CD4-positive, alpha-beta T cell treated with Interleukin-12 subunit alpha and Interleukin-12 subunit beta, for 1 hour (primary cell): ENCODE results near the gene SNAI3.
A peak's percentile ranks its signal among the peaks of the same experiment; 100 is the strongest.

Source experiments
- DNase-seq: peaks from one replicate; pipeline ENCODE4 v3.0.0-alpha.2; 2020

Gene SNAI3

DNA sequence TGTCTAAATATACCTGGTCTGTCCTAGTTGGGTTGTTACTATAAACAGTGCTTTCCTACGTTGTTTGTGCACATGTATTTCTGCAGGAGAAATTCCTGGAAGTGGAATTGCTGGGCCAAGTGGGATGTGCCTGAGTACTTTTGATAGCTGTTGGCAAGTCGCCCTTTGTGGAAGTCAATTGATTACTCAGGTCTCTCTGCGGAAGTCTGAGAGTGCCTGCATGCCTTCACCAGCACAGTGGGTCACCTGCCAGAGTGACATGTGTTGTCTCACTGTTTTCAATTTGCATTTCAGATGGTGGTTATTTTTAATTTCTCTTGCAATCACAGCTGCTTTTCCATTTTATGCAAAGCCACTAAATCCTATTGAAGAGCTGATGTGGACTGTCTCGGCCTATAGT is 21.2 kb downstream of the SNAI3 start:
- no peak for DNase-seq

DNA sequence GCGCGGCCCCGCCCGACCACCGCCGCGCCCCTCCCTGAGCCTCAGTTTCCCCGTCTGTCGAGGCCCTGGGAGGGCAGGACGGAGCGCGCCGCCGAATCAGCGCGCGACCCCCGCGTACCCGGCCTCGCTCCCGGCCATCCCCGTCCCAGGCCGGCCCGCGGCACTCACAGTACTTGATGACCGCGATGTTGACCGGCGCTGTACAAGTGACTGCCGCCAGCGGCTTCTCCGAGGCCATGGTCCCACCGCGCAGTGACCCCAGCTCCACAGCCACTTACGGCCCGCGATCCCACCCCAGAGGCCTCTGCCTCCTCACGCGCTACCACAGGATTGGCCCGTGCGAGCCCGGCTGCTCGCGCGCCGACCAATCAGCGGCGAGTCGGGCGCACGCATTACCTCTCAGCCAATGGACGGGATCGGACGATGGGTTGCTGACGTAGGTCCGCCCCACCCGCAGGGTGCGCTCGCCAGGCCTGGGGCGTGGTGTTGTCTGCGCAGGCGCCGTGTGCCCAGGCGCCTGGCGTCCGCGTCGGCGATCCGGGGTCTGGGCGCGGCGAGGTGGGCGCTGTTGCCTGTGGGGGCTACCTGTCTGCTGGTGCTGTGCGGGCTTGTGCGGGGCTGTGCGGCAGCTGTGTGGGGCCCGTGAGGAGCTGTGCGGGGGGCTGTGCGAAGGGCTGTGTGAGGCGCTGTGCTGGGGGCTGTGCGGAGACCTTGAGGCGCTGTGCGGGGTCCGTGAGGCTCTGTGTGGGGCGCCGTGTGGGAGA is 23.3 kb downstream of the SNAI3 start, which contains the start of gene MVD:
TSS of gene MVD (minus strand) at position 249 of the 764 bp plus-strand sequence. CDS start at position 238, 11 bp downstream.
- peak; percentile 96 for DNase-seq

DNA sequence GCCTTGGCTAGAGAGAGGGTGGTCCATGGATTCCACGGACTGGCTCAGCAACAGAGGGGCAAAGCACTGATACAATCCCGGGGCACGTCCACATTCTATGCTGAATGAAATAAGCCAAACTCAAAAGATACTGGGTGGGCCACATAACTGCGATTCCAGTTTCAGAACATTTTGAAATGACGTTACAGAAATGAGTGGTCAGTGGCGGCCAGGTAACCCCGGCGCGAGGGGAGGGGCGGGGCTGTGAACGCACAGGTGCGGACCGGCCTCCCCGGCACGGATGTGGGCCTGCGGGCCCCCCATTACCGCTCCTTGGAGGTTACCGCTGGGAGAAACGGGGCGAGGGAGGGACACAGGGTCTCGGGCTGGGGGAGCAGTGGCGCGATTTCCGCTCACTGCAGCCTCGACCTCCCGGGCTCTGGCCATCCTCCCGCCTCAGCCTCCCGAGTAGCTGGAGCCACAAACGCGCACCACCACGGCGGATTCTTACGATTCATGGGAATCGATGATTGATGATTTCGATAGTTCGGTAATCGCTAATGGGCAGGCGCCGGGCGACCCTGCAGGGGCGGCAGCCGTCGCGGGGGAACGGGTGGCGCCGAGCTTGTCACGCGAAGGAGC is 24.0 kb downstream of the SNAI3 start:
- no peak for DNase-seq

DNA sequence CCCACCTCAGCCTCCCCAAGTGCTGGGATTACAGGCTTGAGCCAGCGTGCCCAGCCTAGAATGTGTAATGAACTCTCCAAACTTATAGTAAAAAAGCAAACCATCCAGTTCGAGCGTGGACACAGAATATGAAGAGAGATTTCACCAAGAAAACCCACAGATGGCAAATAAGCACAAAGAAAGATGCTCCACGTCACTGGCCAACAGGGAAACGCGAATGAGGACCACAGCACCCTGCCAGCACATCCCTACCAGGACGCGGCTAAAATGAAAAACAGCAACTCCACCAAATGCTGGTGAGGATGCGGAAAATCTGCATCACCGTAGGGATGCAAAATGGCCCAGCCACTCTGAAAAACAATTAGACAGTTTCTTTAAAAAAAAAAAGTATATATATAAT is 24.8 kb downstream of the SNAI3 start:
- no peak for DNase-seq

DNA sequence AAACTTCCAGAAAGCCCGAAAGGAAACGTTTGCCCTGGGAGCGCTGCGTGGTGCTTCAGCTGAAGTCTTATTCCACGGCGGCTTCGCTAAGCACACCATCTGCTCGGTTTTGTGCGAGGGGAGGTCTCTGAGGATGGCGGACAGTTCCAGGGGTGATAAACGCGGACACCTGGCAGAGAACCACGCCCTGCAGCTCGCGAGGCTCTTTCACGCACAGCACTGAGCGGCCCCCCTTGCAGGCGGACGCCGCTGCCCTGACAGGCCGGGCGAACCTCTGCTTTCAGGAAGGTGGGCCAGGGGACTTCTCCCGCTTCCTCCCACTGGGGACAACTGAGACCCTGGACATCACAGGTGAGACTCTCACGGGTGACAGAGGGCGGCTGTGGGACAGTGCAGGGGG is 27.1 kb downstream of the SNAI3 start:
- DNase-seq = no peak

DNA sequence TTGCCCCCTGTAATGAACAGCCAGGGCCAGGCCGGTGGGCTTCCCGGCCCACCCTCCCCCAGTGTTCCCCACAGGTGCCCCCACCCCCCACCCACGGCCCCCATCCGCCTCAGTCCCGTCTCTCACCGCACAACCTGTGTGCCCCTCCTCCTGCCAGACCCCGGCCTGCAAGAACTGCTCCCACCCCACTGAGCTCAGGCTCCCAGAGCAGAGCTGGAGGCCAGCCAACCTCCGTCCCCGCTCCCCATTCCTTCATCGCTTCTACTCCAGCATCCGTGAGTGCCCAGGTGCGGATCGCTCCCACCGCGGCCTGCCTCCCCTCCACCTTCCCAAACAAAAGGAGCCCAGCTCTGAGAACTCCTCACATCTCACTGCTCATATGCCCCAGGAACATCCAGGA is 27.6 kb downstream of the SNAI3 start:
- no peak for DNase-seq

DNA sequence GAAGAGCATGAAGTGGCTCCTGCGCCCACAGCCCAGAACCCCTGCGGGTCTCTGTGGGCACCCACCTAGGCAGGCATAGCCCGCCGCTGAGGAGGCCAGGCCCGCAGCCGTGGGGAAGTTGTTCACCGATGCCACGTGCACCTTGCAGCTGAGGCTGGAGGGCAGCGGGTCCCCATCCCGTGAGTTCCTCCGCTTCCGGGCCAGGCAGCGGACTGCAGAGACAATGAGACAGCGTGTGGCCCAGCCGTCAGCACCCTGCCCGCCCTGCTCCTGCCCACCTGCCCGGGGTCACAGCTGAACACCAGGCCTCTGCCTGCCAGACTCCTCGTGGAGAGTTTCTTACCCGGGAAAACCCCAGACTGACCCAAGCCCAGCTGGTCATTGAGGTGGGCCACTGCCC is 28.9 kb downstream of the SNAI3 start:
- DNase-seq = no peak

DNA sequence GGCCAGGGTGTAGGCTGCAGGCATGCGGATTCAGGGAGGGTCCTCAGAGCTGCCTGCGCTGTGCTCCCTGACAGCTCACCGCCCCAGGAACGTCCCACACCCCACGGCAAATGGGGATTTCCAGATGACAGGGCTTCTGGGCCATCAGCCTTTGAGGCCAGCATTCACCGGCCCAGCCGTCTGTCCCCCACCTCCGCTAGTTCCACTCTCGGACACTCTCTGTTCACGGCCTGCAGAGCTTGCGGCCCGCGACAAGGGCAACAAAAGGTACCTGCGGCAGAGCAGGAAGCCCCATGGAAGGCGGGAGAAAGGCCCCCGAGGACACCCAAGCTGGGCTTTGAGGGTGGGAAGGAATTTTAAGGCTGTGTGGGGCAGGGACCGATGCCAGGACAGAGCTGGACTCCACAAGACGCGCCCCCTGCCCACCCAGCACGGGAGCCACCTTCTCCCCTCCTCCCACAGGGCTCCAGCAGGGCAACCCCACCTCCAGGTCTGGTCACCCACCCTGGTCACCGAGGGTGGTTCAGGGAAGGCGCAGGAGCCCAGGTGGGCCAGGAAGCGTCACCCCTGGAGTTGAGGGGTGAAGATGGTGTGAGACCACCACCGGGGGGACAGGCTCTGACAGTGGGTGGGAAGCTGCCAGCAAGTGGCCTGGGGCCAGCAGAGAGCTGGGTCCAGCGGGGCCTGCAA is 29.9 kb downstream of the SNAI3 start:
- no peak for DNase-seq

DNA sequence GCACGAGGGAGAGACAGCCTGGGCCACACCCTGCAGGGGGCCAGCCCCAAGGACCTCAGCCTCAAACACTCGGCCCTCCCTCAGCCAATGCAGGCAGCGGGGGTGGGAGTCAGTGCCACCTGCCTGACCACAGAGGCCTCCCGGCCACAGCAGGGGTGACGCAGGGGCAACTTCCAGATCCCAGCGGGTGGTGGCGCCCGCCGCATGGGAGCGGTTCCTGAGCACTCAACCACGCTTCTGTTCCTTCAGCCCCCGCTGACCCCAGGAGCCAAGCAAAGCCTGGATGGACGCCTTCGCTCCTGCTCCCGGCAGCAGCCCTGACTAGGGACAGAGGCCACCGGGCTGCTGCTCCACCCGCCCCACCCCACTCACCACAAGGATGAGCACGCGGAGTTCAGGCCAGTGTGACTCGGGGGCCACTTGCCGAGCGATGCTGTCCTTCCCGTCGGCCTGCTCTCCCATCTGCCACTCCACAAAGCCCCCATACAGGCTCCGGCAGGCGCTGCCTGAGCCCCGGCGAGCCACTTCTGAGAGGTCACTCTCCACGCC is 30.5 kb downstream of the SNAI3 start:
- no peak for DNase-seq

DNA sequence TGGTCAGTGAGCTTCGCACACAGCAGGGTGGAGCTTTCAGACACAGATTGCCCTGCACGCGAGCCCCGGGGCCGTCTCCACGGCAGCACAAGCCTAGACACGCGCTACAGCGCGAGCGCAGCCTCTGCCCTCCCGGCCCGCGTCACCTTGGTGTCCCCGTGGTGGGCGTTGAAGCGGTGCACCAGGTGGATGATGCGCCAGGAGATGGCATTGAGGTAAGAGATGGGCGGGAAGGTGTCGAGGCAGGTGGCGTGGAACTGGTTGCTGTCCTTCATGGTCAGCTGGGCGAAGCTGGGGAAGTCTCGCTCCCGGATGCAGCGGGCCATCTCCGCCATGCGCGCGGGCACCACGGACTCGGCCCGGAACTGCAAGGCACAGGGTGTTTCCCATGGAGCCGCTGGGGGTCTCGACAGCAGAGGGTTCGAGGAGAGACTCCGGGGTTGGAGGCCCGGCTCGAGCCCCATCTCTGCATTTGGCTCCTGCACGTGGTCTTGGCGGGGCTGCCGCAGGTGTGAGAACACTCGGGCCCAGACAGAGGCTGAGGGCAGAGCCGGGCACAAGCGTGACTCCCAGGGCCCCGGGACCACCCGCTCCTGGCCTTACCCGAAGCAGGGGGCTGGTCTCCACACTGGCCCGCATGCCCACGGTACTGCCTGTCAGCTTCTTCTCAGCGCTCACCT is 31.1 kb downstream of the SNAI3 start:
- no peak for DNase-seq

DNA sequence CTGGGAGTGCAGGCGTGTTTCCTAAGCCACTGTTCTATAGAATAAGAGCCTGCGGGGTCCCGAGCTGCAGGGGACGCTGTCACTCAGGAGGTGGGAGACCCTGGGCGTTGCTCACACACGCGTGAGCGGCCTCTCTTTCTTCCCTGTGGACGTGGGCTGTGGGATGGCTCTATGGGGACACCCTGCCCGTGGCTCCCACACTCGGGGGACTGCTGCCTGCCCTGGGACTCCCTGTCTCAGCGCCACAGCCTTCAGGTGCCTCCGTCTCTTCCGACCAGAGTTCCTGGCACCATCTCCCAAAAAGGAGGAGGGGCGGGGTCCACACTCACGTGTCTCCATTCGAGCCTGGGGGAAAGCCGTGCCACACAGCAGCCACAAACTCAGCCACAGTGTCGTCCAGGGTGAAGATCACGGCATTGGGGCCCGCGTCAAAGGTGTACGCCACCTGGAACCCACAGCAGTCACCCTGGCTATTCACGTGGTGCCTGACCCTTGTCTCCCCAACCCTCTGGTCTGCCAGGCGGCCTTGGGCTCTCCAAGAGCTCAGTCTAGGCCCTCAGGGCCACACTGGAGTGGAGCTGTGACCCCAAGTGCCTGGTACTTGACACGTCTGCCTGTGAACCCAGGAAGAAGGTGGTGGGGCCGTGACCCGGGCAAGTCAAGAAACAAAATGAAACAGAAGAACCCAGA is 31.8 kb downstream of the SNAI3 start:
- no peak for DNase-seq

DNA sequence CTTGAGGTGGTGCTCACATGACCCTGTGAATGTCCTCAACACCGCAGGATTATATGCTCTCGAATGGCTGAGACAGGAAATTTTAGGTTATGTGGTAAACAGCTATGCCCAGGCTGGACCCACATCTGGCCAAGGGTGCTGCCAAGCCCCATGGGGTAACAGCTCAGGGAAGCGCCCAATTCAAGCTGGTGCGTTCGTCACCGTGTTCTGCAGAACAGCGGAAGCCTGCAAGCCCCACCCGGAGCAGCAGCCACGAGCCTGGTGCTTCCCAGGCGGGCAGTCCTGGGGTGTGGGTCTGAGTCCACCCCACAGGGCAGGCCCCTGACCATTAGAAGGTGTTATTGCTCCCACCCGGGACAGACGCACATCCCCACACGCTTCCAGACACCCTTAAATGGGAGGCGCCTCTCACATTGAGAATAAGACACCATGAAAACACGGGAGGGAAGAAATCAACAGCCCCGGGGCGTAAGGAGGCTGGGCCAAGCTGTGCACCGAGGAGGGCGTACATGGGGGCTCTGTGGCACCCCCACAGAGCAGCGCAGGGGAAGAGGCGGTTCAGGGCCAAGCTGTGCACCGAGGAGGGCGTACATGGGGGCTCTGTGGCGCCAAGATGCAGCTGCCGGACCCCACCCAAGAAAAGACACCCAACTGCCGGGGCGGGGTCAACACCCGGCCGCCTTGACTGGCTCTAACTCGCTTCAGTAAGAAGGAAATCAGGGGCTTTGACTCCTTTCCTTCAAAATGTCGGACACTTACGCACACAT is 32.5 kb downstream of the SNAI3 start:
- peak; percentile 23 for DNase-seq

DNA sequence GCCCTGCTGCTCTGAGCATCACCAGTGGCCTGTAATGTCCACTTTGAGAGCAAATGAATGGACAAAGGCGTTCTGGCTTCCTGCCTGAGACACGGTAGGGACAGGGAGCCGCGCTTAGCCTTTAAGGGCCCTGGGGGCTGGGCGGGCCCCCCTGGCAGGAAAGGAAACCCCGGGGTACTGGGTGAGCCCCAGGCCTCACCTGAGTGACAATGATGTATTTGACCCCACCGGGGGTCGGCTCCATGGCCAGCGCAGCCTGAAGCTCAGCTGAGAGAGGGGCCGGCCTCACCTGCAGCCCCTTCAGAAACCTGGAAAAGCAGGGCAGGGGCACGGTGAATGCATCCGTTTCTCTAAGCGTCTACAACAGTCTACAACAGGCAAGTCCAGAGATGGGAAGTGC is 33.2 kb downstream of the SNAI3 start:
- no peak for DNase-seq

DNA sequence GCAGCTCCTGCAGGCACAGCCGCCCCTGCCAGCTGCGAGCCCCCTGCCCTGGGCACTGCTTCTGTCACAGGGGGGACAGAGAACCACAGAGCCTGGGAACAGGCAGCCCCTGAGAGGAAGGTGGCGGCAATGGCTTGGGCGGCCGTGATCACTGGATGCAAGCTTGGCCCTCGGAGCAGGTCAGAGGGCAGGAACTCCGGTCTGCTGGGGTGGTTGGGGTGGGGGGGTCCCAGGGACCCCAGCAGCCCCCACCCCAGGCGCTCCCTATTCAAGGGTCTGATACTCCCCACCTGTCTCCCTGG is 33.6 kb downstream of the SNAI3 start:
- DNase-seq = no peak

DNA sequence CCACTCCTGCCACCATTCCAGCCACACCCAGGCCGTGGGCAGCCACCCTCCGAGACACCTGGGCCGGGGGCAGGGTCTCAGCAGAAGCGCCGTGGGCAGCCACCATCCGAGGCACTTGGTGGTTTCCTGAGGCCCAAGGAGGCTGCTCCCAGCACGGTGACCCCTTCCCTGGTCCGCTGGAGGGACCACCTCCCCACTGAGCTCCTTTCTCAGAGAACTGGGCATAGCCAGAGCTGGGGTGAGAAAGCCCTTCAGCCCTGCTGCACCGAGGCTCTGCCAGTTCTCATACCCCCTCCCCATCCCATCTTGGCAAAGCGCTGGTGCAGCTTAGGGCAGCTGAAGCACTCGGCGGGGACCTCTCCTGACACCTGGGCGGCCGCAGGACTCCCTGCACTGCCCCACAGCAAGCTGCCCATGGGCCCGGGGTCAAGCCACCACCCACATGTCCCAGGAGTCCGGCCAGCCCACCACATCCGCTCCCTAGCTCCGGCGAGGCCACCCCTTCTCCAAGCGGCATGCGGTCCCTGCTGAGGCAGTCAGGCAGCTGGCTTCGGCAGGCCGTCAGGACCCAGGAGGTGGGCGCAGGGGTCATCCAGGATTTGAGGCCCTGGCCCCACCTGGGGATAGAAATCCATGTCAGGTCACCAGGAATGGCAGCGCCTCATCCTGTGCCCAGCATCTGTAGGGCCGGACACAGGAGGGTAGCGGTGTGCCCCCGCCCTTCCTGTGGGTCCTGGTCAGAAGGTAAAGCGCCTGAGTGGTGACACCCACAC is 34.1 kb downstream of the SNAI3 start:
- DNase-seq = no peak

DNA sequence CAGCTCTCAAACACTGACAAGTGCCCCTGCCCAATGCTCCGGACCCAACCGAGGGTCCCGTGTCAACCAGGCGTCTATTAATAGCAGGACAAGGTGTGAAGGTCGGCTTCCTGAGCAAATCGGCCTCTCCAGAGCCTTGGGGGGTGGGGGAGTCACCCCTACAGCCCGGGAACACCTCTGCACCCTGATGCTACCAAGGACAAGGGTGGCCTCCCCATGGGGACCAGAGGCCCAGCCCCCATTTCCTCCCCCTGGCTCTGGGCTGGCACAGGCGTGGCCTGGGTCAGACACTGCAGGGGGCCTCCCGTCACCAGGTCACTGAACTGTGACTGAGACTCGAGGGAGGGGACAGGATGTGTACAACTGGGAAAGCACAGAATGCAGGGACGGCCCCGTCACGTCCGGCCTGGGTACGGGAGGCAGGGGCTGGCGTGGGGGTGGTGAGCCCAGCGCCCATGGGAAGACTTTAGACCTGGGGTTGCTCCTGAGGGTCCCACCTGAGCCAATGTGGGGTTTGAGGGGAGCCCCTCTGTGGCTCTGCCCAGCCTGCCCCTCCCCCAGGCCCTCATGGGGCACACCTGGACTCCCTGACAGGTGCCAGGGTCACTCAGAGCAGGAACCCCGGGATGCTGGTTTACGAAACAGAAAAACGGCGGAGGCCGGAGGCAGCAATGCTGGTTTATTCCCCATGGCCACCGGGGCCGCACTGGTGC is 34.9 kb downstream of the SNAI3 start:
- DNase-seq = peak; percentile 85

DNA sequence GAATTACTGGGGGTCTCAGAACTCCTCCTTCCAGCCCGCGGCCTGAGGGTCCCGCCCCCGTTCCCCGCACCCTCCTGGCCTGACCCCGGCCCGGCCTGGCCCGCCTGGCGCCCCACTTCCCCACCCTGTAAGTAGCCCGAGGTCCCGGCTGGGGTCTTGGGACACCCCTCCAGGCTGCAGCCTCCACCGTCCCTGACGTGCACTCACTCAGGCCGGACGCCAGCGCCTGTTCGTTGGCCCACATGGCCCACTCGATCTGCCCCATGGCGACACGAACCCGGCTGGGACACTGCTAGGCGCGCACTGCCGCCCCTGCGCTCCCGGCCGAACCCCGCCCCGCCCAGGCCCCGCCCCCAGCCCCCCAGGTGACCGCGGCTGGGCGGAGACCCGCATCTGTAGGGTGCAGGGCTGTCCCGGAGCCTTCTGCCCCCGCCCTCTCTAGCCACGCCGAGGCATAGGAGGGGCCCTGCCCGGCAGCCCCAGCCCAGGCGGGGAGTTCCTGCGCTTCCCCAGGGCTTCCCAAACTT is 35.5 kb downstream of the SNAI3 start, which contains the start of gene CYBA:
TSS of gene CYBA (minus strand) at position 305 of the 527 bp plus-strand sequence. CDS start at position 265, 40 bp downstream.
- DNase-seq = peak; percentile 89

DNA sequence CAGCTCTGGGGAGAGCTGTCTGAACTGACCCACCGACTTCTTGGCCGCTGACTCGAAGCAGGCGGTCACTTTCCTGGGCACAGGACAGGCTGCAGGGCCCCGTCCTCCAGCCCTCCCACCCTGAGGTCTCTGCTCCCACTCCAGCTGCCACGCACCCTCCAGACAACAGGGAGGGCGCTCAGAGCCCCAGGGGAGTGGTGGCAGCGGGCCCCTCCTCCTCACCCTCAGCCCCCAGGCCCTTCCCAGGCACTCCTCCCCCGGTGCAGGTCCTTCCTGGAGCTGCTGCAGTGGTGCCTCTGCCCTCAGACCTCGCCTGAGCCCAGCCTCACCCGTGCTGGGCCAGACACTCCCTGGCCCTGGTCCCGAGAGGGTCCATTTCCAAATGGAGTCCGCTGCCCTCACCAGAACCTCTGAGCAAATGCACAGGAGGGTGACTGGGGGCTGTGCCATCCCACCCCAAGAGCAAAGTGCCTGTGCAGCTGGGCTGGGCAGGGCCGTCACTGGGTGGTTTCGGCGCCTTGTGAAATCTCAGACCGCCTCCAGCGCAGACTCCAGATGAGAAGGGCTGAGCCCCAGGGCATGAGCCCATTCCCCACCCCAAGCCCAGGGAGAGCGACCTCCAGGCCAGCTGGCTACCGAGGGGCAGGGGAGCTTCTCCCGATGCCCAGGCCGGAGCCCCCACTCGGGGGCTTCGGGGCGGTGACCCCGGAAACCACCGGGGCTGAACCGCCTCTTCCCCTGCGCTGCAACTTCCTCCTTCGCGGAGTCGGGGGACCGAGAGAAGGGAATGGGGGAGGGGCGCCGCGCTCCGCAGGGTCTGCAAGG is 36.2 kb downstream of the SNAI3 start:
- peak; percentile 44 for DNase-seq
